Measurements from ENCODE around the gene JAZF1. TPM values are rescaled to one million over a fixed set of nuclear protein-coding genes. Genes with fewer than 3 reads are reported as not detected.
A peak's percentile ranks its signal among the peaks of the same experiment; 100 is the strongest.

JAZF1 gene
- total and polyA plus RNA-seq, 8 donors, result 0.58 to 16.7 (median 7.2) TPM

GRCh38 chr7:28130277-28130676 is 50.3 kb downstream of the JAZF1 start:
- H3K9me3 ChIP-seq, result no peaks in the 10 kb centered on the region
- peak in 2 of 3 donors; percentile 27 to 71 for TF ChIP-seq POLR2AphosphoS5 (IDR thresholded peaks at IDR 0.05)
- TF ChIP-seq, protein P1, sequence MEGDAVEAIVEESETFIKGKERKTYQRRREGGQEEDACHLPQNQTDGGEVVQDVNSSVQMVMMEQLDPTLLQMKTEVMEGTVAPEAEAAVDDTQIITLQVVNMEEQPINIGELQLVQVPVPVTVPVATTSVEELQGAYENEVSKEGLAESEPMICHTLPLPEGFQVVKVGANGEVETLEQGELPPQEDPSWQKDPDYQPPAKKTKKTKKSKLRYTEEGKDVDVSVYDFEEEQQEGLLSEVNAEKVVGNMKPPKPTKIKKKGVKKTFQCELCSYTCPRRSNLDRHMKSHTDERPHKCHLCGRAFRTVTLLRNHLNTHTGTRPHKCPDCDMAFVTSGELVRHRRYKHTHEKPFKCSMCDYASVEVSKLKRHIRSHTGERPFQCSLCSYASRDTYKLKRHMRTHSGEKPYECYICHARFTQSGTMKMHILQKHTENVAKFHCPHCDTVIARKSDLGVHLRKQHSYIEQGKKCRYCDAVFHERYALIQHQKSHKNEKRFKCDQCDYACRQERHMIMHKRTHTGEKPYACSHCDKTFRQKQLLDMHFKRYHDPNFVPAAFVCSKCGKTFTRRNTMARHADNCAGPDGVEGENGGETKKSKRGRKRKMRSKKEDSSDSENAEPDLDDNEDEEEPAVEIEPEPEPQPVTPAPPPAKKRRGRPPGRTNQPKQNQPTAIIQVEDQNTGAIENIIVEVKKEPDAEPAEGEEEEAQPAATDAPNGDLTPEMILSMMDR (IDR thresholded peaks at IDR 0.05), result no peak
- TF ChIP-seq EP300 (IDR thresholded peaks at IDR 0.05), result no peak
- no peak for TF ChIP-seq POLR2A (IDR thresholded peaks at IDR 0.05)
- H3K36me3 ChIP-seq, result no peaks in the 10 kb centered on the region
- no peaks in the 10 kb centered on the region for H3K27me3 ChIP-seq
- WGBS, 5 donors, result 65 to 86% (median 76%) methylated on average over 3 of the region's 3 CpGs
- intact Hi-C loops (cut with DNase I; ENCODE audit: low total_unique reads), result no loop called here
- peaks cover 0 to 40% (median 22%) of the 10 kb centered on the region in 4 donors for H3K4me1 ChIP-seq
- peak in 1 of 2 donors; percentile 30 for DNase-seq
- H3K27ac ChIP-seq, result peak overlapping the region in 1 of 5 donors; percentile 32
- no peak overlapping the region for H3K4me3 ChIP-seq

DNA sequence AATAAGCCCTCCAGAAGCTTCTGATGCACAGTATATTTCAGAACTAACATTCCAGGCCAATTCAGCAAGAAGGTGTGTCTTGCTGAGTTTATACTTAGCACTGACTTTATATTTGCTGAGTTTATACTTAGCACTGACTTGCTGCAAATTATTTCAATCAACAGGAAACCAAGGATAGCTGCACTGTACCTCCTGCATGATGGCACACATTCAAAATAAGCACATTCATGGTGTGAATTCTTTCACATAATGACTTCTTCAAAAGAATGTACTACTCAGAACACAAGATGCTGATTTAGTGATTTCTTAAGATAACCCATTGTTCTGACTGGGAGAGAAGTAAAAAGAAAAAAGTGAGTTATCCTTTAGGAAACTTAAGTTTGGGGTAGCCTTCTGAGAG is 52.0 kb downstream of the JAZF1 start:
- no peak overlapping the region for H3K4me3 ChIP-seq
- intact Hi-C loops (cut with DNase I; ENCODE audit: low total_unique reads), result no loop called here
- no peaks in the 10 kb centered on the region for H3K9me3 ChIP-seq
- no peaks in the 10 kb centered on the region for H3K36me3 ChIP-seq
- peaks cover 0 to 35% (median 19%) of the 10 kb centered on the region in 4 donors for H3K4me1 ChIP-seq
- no peak overlapping the region for H3K27ac ChIP-seq
- no peaks in the 10 kb centered on the region for H3K27me3 ChIP-seq
- DNase-seq, result no peak
- TF ChIP-seq, protein P1 (IDR thresholded peaks at IDR 0.05), result no peak
- TF ChIP-seq EP300 (IDR thresholded peaks at IDR 0.05) (no peak), POLR2AphosphoS5 (IDR thresholded peaks at IDR 0.05) (no peak), POLR2A (IDR thresholded peaks at IDR 0.05) (no peak)

DNA sequence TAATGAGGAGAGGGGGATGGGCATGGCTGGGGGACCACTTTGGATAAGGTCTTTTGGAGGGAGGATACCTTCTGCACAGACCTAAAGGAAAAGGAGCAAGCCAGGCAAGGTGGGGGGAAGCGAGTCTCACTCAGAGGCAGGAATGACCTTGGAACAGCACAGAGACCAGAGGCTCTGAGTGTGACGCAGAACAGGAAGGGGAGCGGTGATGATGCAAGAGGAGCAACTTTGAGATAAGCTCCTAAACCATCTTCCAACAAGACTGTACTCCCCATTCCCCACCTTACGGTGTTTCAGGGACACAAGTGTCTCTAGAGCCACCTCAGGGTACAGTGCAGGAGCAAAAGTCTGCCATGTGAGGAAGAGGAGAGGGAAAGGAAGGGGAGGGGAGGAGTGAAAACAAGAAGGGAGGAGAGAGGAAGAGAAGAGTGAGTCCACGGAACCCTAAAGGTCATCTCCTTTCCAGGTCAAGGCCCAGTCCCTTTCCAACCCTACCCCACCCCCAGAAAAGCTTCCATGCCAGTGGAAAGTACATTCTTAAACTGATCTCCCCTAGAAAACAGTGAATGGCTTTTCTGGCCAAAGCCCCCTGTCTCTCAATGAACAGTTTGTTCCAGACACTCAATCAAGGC is 54.1 kb downstream of the JAZF1 start:
- no peaks in the 10 kb centered on the region for H3K9me3 ChIP-seq
- peaks cover 0 to 50% (median 28%) of the 10 kb centered on the region in 4 donors for H3K4me1 ChIP-seq
- H3K27me3 ChIP-seq, result no peaks in the 10 kb centered on the region
- H3K36me3 ChIP-seq, result no peaks in the 10 kb centered on the region
- H3K27ac ChIP-seq, result no peak overlapping the region
- WGBS, 5 donors, result 75 to 96% (median 91%) methylated on average over 5 of the region's 5 CpGs
- H3K4me3 ChIP-seq, result no peak overlapping the region
- intact Hi-C loops (cut with DNase I; ENCODE audit: low total_unique reads), result no loop called here
- no peak for DNase-seq
- TF ChIP-seq POLR2AphosphoS5 (IDR thresholded peaks at IDR 0.05) (no peak), EP300 (IDR thresholded peaks at IDR 0.05) (no peak), POLR2A (IDR thresholded peaks at IDR 0.05) (no peak)
- TF ChIP-seq, protein P1 (IDR thresholded peaks at IDR 0.05), result no peak

DNA sequence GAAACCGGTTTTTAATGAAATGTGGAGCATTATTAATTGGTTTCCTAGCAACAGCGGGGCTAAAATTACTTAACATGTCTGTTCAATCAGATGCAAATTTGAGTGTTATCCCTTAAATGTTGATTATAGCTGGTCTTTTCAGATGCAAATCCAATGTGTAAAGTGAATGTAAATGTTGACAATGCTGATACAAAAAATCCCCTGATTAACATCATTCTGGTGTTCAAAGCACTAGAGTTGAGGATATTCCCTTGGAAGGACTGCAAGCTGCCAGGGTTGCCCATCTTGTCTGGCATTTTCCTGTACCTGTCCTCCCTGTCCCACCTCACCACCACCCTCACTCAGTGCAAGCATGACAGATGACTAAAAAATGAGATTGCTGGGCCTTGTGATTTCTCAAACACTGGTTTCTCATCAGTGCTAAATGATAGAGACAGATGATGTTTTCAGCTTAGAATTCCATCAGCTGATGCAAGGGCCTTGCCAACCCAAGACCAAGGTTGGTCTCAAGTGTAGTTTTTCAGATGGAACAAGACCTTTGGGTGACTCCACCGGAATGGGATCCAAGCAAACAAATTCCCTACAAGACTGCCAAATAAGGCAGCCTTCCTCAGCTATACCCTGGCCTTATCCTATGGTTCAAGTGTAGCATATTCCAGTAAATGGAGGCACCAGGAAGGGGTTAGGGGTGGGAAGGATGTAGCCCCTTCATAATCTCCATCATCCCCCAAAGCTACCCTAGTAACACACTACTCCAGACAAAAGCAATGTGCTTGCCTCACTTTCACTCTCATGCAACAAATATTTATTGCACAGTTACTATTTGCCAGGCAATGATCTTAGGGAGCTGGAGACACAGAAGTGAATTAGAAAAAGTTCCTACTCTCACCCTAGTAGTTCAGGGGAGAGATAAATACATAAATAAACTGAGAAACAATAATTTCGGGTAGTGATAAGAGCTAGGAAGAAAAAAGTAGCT is 54.9 kb downstream of the JAZF1 start:
- 73 to 88% (median 76%) methylated on average over 4 of the region's 4 CpGs for WGBS, 5 donors
- DNase-seq, result no peak
- Histone ChIP-seq H3K9me3 (no peaks in the 10 kb centered on the region), H3K27ac (no peak overlapping the region), H3K27me3 (no peaks in the 10 kb centered on the region), H3K4me1 (peaks cover 0 to 54% (median 32%) of the 10 kb centered on the region in 4 donors), H3K4me3 (no peak overlapping the region), H3K36me3 (no peaks in the 10 kb centered on the region)
- TF ChIP-seq POLR2A (IDR thresholded peaks at IDR 0.05), result no peak
- no peak for TF ChIP-seq EP300 (IDR thresholded peaks at IDR 0.05)
- TF ChIP-seq POLR2AphosphoS5 (IDR thresholded peaks at IDR 0.05), result no peak
- intact Hi-C loops (cut with DNase I; ENCODE audit: low total_unique reads), result no loop called here
